B cell (primary cell): ENCODE data around the gene SPDYE3.
"Not testable (repeated sequence)": the region's sequence is repeated elsewhere in the genome, so short reads cannot be mapped to it uniquely, and the experiment has no call there.

Experiments used
- EZH2 ChIP-seq: IDR thresholded peaks from 2 replicates; pipeline ENCODE4 v1.6.1; 2012; ENCODE audit warnings: borderline replicate concordance, low read depth, mild to moderate bottlenecking, moderate library complexity, low read length; ENCODE audit not compliant: insufficient read depth, poor library complexity, severe bottlenecking
- TF ChIP-seq, protein P1 (sequence below): fragments of 200-600 bp; IDR thresholded peaks from one replicate; pipeline ENCODE4 v1.8.0; 2022; ENCODE audit warnings: antibody characterized with exemption, mild to moderate bottlenecking

DNA sequence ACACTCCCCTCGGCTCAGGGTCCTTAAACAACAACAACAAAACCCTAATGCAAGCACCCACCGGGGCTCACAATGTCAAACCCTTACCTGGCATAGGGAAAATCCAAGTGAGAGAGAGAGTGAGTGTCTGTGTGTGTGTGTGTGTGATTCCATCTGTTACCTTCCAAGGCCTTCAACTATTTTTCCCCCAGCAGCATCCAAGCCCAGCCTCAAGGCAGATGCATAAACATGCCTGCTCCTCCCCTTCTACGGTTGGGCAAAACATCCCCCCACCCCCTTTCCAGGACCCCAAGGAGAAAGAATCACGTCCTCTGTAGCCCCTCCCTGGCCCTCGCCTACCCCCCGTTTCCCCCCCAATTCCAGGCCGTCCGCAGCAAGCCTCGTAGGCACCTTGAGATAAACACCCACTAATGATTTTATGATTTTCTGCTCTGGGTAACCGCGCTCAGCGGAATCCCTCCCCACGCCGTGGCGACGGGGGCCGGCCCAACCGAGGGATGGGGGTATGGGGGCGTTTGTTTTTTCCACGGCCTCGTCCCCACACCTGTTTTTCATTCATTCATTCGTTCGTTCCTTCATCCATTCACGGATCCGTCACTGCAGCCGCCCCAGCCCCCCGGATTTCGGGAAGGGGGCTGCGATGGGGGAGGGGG lies 36.4 kb upstream of the SPDYE3 start:
- TF ChIP-seq, protein P1, sequence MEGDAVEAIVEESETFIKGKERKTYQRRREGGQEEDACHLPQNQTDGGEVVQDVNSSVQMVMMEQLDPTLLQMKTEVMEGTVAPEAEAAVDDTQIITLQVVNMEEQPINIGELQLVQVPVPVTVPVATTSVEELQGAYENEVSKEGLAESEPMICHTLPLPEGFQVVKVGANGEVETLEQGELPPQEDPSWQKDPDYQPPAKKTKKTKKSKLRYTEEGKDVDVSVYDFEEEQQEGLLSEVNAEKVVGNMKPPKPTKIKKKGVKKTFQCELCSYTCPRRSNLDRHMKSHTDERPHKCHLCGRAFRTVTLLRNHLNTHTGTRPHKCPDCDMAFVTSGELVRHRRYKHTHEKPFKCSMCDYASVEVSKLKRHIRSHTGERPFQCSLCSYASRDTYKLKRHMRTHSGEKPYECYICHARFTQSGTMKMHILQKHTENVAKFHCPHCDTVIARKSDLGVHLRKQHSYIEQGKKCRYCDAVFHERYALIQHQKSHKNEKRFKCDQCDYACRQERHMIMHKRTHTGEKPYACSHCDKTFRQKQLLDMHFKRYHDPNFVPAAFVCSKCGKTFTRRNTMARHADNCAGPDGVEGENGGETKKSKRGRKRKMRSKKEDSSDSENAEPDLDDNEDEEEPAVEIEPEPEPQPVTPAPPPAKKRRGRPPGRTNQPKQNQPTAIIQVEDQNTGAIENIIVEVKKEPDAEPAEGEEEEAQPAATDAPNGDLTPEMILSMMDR = not testable (repeated sequence)
- not testable (repeated sequence) for TF ChIP-seq EZH2
